ENCODE data around the gene CR1L.

CR1L gene

DNA sequence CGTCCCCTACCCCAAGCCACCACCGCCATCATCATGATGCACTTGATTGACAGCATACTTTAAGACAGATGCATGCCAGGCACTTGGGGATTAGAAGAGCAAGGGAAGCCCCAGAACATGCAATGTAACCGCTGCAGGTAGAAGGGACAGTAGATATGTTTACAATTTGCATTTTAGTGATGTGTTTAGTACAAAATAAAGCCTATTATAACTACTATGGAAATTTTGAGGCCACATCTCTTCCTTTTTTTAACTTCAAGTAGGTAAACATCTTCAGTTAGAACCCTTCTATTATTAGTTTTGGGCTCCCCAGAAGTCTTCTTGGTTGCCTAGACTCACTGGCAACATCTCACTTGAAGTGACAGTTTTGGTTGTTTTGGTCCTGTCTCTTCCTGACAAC lies 25.3 kb downstream of the CR1L start:
- no peak for TF ChIP-seq EP300 (IDR thresholded peaks at IDR 0.05; ENCODE audit: borderline replicate concordance)
- TF ChIP-seq, protein P1, sequence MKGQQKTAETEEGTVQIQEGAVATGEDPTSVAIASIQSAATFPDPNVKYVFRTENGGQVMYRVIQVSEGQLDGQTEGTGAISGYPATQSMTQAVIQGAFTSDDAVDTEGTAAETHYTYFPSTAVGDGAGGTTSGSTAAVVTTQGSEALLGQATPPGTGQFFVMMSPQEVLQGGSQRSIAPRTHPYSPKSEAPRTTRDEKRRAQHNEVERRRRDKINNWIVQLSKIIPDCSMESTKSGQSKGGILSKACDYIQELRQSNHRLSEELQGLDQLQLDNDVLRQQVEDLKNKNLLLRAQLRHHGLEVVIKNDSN (IDR thresholded peaks at IDR 0.05) = no peak
- TF ChIP-seq CREB1 (IDR thresholded peaks at IDR 0.05; ENCODE audit: low read depth) = no peak
- no peak for TF ChIP-seq NFIC (IDR thresholded peaks at IDR 0.05)
- no peak for TF ChIP-seq TEAD4 (IDR thresholded peaks at IDR 0.05)
- TF ChIP-seq, protein P2, sequence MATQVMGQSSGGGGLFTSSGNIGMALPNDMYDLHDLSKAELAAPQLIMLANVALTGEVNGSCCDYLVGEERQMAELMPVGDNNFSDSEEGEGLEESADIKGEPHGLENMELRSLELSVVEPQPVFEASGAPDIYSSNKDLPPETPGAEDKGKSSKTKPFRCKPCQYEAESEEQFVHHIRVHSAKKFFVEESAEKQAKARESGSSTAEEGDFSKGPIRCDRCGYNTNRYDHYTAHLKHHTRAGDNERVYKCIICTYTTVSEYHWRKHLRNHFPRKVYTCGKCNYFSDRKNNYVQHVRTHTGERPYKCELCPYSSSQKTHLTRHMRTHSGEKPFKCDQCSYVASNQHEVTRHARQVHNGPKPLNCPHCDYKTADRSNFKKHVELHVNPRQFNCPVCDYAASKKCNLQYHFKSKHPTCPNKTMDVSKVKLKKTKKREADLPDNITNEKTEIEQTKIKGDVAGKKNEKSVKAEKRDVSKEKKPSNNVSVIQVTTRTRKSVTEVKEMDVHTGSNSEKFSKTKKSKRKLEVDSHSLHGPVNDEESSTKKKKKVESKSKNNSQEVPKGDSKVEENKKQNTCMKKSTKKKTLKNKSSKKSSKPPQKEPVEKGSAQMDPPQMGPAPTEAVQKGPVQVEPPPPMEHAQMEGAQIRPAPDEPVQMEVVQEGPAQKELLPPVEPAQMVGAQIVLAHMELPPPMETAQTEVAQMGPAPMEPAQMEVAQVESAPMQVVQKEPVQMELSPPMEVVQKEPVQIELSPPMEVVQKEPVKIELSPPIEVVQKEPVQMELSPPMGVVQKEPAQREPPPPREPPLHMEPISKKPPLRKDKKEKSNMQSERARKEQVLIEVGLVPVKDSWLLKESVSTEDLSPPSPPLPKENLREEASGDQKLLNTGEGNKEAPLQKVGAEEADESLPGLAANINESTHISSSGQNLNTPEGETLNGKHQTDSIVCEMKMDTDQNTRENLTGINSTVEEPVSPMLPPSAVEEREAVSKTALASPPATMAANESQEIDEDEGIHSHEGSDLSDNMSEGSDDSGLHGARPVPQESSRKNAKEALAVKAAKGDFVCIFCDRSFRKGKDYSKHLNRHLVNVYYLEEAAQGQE (IDR thresholded peaks at IDR 0.05; ENCODE audit: low read depth) = no peak
- TF ChIP-seq, protein P3, sequence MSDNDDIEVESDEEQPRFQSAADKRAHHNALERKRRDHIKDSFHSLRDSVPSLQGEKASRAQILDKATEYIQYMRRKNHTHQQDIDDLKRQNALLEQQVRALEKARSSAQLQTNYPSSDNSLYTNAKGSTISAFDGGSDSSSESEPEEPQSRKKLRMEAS (IDR thresholded peaks at IDR 0.05) = no peak
- no peak for TF ChIP-seq RAD21 (IDR thresholded peaks at IDR 0.05; ENCODE audit: low read depth)
- TF ChIP-seq YY1 (IDR thresholded peaks at IDR 0.05; ENCODE audit: low read depth) = no peak
- no peak for TF ChIP-seq FOXM1 (IDR thresholded peaks at IDR 0.05; ENCODE audit: borderline replicate concordance, low read depth)
- no peak for TF ChIP-seq EGR1 (IDR thresholded peaks at IDR 0.05)
- no peak for TF ChIP-seq CEBPB (IDR thresholded peaks at IDR 0.05)
- no peak for TF ChIP-seq ZBTB7A (IDR thresholded peaks at IDR 0.05; ENCODE audit: low read depth)
- TF ChIP-seq TCF12 (IDR thresholded peaks at IDR 0.05; ENCODE audit: low read depth) = no peak
- no peak for TF ChIP-seq TAF1 (IDR thresholded peaks at IDR 0.05; ENCODE audit: low read depth)

DNA sequence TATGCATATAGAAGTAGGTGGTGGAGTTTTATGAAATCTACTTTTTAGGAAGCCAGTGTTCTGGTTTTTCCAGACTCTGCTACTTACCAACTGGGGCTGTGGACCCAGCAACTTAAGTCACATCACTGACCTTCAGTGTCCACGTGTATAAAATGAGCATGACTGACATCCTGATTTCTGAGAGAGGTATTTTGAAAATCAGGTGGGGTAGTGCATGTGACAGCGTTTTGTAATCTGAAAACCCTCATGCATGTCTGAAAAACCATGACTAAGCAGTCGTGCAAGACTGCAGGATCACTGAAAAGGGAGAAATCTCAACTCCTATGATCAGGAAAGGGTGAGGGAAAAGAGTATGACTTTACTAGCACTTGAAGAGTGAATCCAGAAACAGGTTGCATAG lies 26.1 kb downstream of the CR1L start:
- TF ChIP-seq ZBTB7A (IDR thresholded peaks at IDR 0.05; ENCODE audit: low read depth) (no peak), TCF12 (IDR thresholded peaks at IDR 0.05; ENCODE audit: low read depth) (no peak), CEBPB (IDR thresholded peaks at IDR 0.05) (no peak), RAD21 (IDR thresholded peaks at IDR 0.05; ENCODE audit: low read depth) (no peak), CREB1 (IDR thresholded peaks at IDR 0.05; ENCODE audit: low read depth) (no peak), YY1 (IDR thresholded peaks at IDR 0.05; ENCODE audit: low read depth) (no peak), TEAD4 (IDR thresholded peaks at IDR 0.05) (no peak)
- TF ChIP-seq, protein P1 (IDR thresholded peaks at IDR 0.05) = no peak
- TF ChIP-seq, protein P3 (IDR thresholded peaks at IDR 0.05) = no peak
- TF ChIP-seq, protein P2 (IDR thresholded peaks at IDR 0.05; ENCODE audit: low read depth) = no peak

DNA sequence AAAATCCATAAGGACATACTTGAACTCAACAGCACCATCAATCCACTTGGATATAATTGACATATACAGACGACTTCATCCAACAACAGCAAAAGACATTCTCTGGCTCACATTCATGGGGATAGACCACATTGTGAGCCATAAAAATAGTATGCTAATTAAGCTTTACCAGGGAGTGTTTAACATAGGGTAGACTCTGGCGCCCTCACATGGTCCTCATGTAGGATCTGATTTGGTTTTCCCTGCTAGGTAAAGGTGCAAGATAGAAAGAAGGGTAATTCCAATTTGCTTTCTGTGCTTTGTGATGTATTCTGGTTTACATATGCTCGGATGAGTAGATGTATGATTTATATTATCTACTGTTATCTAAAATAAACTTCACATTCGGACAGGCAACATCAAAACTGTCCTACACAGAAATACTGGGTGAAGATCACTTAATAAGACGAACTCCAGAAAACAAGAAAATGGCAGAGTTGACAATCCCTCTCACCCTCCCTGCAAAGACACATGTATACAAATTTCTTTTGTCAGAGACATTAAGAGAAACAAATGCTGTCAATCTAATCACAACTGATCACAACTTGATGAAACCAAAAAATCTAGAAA lies 27.7 kb downstream of the CR1L start:
- TF ChIP-seq YY1 (IDR thresholded peaks at IDR 0.05; ENCODE audit: low read depth) = no peak
- peak; percentile 88 for TF ChIP-seq RAD21 (IDR thresholded peaks at IDR 0.05; ENCODE audit: low read depth)

DNA sequence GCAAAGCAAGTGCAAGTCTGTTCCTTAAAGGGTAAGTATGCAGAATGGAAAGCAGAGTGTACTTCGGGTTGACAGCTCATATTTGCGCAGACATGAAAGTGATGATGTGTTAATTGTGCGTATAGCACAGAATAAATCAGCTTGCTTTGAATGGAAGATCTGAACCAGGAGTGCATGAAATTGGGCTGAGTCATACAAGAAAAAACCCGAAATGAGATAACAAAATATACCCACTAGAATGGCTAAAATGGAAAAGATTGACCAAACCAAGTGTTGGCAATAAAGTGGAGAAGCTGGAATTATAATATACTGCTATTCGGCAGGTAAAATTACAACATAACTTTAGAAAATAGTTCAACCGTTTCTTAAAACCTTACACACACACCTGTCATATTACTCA lies 28.5 kb downstream of the CR1L start:
- TF ChIP-seq EGR1 (IDR thresholded peaks at IDR 0.05) (no peak), RAD21 (IDR thresholded peaks at IDR 0.05; ENCODE audit: low read depth) (no peak), TCF12 (IDR thresholded peaks at IDR 0.05; ENCODE audit: low read depth) (no peak), CREB1 (IDR thresholded peaks at IDR 0.05; ENCODE audit: low read depth) (no peak), CEBPB (IDR thresholded peaks at IDR 0.05) (no peak)
- TF ChIP-seq, protein P2 (IDR thresholded peaks at IDR 0.05; ENCODE audit: low read depth) = no peak
- TF ChIP-seq, protein P3 (IDR thresholded peaks at IDR 0.05) = no peak
- TF ChIP-seq, protein P1 (IDR thresholded peaks at IDR 0.05) = no peak
